ENCODE data around the gene SPATA3. TPM values are rescaled to one million over a fixed set of nuclear protein-coding genes. Genes with fewer than 3 reads are reported as not detected.

SPATA3 gene
- total and polyA plus RNA-seq, 2 of the 8 experiments (the other 6 are each of a cell fraction or from before 2014, with no cell fraction given) = not detected

- no peak for TF ChIP-seq CHD7 (IDR thresholded peaks at IDR 0.05; ENCODE audit: insufficient replicate concordance, low read length)
- TF ChIP-seq RBBP5 (IDR thresholded peaks at IDR 0.05; ENCODE audit: borderline replicate concordance, low read depth, low read length) = 0 out of 2 replicates have a peak, but pooled peaks have one; percentile 23
- TF ChIP-seq TCF12 (IDR thresholded peaks at IDR 0.05; ENCODE audit: low read depth, low read length) = no peak
- TF ChIP-seq RAD21 (IDR thresholded peaks at IDR 0.05 in 1 of 2, conservative IDR thresholded peaks at IDR 0.05 in 1 of 2; ENCODE audit: low read depth in 2 of 2, low read length in 2 of 2) = peak; percentile 61 to 73; a peak in 3 of 4 replicates
- peak in 1 of 2 experiments; percentile 37; a peak in 1 of 4 replicates for TF ChIP-seq SIN3A (conservative IDR thresholded peaks at IDR 0.05 in 1 of 2, IDR thresholded peaks at IDR 0.05 in 1 of 2; ENCODE audit: low read depth in 1 of 2, low read length in 2 of 2)
- no peak for TF ChIP-seq CTBP2 (IDR thresholded peaks at IDR 0.05; ENCODE audit: borderline replicate concordance, insufficient read depth, insufficient read length, low read length)
- no peak for TF ChIP-seq SUZ12 (IDR thresholded peaks at IDR 0.05; ENCODE audit: low read length)
- no peak for TF ChIP-seq KDM4A (IDR thresholded peaks at IDR 0.05; ENCODE audit: low read depth, low read length, severe bottlenecking)
These were observed 4.4 kb downstream of the SPATA3 start (continued) for GRCh38 chr2:231000211-231000904.
